BJ (cell line): ENCODE data around the gene ACSL4. TPM values are rescaled to one million over a fixed set of nuclear protein-coding genes. Genes with fewer than 3 reads are reported as not detected.
"Not testable (repeated sequence)": the region's sequence is repeated elsewhere in the genome, so short reads cannot be mapped to it uniquely, and the experiment has no call there.

Experiments used
- CTCF ChIA-PET: fragments of 350-600 bp; formaldehyde crosslinking; extraction: SDS; loops from one replicate; lab custom pipeline; 2021; ENCODE audit warnings: antibody characterized with exemption, inconsistent platforms; lab: Yijun Ruan, JAX
- POLR2A ChIA-PET: fragments of 300-600 bp; sonication (Branson Sonifier 250); formaldehyde crosslinking; extraction: SDS; loops from one replicate; lab custom pipeline; 2021; ENCODE audit warnings: antibody characterized with exemption; lab: Charles Lee
- DNase-seq: peaks from one replicate; pipeline ENCODE4 v3.0.0-alpha.2; 2011; ENCODE audit warnings: low read depth
- H3K27me3 ChIP-seq: 2 replicates; pipeline ENCODE4 v1.6.0; 2011; ENCODE audit warnings: low read length; ENCODE audit not compliant: control insufficient read depth, insufficient read depth
- H3K36me3 ChIP-seq: 2 replicates; pipeline ENCODE4 v1.5.1; 2011; ENCODE audit warnings: low read length; ENCODE audit not compliant: control insufficient read depth, insufficient read depth
- H3K4me3 ChIP-seq: 2 replicates; pipeline ENCODE4 v1.5.1; 2011; ENCODE audit warnings: low read depth, mild to moderate bottlenecking, control low read depth, low read length
- polyA plus RNA-seq: library from polyadenylated mRNA; depleted of rRNA; stranded (reverse); fragments of >200 nt; gene quantifications from 2 replicates; pipeline ENCODE4 v1.2.3, GENCODE V29; 2011
- TF ChIP-seq, protein P1 (sequence below): IDR thresholded peaks from 2 replicates; pipeline ENCODE4 v1.5.1; 2011; ENCODE audit warnings: low read depth, mild to moderate bottlenecking, control low read depth, inconsistent platforms, low read length, moderate library complexity; ENCODE audit not compliant: insufficient read depth

The ACSL4 gene
- polyA plus RNA-seq, 1 experiment, result 32.5 TPM

DNA sequence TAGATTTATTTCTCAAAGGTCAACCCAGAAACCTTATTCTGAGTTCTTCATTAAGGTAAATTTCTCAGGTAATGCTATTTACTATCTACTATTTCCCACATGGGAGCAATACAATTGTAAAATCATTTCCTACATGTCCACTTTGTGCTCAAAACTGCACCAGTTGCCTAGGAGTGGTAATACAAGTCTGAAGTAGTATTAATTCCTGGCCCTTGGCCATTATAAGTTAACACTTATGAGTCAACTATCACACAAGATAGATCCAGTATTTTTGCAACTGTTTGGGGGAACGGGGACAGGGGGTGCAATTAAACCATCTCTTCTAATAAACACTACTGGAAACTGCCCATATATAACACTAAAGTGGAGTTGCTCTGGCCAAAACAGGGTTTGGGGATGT is 48.9 kb downstream of the ACSL4 start:
- no peaks in the 10 kb centered on the region for H3K36me3 ChIP-seq
- H3K4me3 ChIP-seq, result no peak overlapping the region
- no peaks in the 10 kb centered on the region for H3K27me3 ChIP-seq
- ChIA-PET CTCF (interaction anchor here (1.0 kb wide), 1 partner anchor 7 kb away, joined by 3 read pairs; no protein-coding TSS in a partner anchor), POLR2A (no interaction called here)
- TF ChIP-seq, protein P1, sequence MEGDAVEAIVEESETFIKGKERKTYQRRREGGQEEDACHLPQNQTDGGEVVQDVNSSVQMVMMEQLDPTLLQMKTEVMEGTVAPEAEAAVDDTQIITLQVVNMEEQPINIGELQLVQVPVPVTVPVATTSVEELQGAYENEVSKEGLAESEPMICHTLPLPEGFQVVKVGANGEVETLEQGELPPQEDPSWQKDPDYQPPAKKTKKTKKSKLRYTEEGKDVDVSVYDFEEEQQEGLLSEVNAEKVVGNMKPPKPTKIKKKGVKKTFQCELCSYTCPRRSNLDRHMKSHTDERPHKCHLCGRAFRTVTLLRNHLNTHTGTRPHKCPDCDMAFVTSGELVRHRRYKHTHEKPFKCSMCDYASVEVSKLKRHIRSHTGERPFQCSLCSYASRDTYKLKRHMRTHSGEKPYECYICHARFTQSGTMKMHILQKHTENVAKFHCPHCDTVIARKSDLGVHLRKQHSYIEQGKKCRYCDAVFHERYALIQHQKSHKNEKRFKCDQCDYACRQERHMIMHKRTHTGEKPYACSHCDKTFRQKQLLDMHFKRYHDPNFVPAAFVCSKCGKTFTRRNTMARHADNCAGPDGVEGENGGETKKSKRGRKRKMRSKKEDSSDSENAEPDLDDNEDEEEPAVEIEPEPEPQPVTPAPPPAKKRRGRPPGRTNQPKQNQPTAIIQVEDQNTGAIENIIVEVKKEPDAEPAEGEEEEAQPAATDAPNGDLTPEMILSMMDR, result no peak
- DNase-seq, result no peak

DNA sequence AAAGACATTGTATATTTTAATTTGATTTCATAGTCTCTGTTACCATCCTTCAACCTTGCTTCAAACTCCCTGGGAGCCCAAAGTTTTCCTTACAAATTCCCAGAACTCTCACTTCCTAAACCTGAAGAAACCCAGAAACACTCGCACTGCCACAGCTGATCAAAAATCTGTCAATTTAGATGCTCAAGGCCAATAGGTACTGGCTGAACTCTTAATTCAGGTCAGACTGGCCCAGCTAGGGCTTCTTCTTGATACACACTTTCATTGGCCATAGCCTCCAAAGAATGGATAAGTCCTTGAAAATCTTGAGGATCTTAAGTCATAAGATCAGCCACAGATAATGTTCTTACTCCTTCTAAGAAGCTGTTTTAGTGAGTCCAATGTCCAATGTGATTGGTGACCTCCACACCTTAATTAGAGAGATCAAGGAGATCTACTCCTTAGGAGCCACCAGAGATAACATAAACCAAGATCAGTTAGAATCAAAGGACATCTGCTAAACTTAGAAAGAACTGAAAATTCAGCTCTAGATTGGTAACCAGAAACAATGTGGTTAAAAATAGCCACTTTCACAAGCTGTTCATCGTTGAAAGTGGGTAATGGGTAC is 51.5 kb downstream of the ACSL4 start:
- Histone ChIP-seq H3K36me3 (no peaks in the 10 kb centered on the region; the same call in 1 of the 2 replicates), H3K27me3 (no peaks in the 10 kb centered on the region), H3K4me3 (no peak overlapping the region)
- DNase-seq, result no peak
- ChIA-PET CTCF (interaction anchor here (1.0 kb wide), 1 partner anchor 10 kb away, joined by 3 read pairs; no protein-coding TSS in a partner anchor), POLR2A (no interaction called here)
- TF ChIP-seq, protein P1, result no peak

GRCh38 chrX:109679820-109680219 is 53.2 kb downstream of the ACSL4 start:
- H3K36me3 ChIP-seq, result no peaks in the 10 kb centered on the region; the same call in 1 of the 2 replicates
- no peak overlapping the region for H3K4me3 ChIP-seq
- no peaks in the 10 kb centered on the region for H3K27me3 ChIP-seq
- CTCF ChIA-PET, result interaction anchor here (3.7 kb wide), 1 partner anchor 211 kb away, joined by 12 read pairs; no protein-coding TSS in a partner anchor
- no peak for DNase-seq
- TF ChIP-seq, protein P1, result no peak
- POLR2A ChIA-PET, result no interaction called here

DNA sequence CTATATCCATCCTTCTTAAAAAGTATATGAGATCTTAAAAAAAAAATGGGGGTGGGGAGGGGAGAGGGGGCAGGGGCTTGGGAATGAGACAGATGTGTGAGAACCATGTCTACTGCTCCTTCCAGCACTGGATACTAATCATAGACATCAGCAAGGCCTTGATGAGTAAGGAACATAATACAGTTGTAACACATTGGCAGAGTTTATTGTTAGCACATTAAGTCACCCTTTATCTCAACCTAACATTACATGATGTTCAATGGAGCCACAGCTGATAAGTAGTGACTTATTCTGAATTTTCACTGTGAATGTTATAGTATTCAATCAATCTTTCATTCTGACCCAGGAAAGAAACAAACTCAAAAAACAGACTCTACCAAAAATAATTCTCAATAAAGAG is 60.8 kb downstream of the ACSL4 start:
- ChIA-PET CTCF (no interaction called here), POLR2A (no interaction called here)
- peaks cover 2% of the 10 kb centered on the region; the same call in 1 of the 2 replicates for H3K36me3 ChIP-seq
- no peak for DNase-seq
- TF ChIP-seq, protein P1, result no peak
- H3K27me3 ChIP-seq, result no peaks in the 10 kb centered on the region
- no peak overlapping the region for H3K4me3 ChIP-seq

GRCh38 chrX:109671170-109671569 is 61.9 kb downstream of the ACSL4 start:
- POLR2A ChIA-PET, H3K27me3 ChIP-seq, H3K4me3 ChIP-seq, CTCF ChIA-PET, DNase-seq, H3K36me3 ChIP-seq: not testable (repeated sequence)
